Breast epithelium (tissue), 3 donors: Measurements from ENCODE around the gene KCTD2.

Source experiments
- CTCF ChIP-seq, 3 donors: fragments of 450-650 bp; IDR thresholded peaks; one replicate each; pipeline ENCODE4 v1.5.1; 2016 to 2017; ENCODE audit warnings: antibody characterized with exemption in 3 of 3, mild to moderate bottlenecking in 3 of 3, moderate library complexity in 3 of 3
- POLR2A ChIP-seq: fragments of 450-650 bp; IDR thresholded peaks from one replicate; pipeline ENCODE4 v1.6.1; 2016; ENCODE audit warnings: antibody characterized with exemption, mild to moderate bottlenecking, moderate library complexity

DNA sequence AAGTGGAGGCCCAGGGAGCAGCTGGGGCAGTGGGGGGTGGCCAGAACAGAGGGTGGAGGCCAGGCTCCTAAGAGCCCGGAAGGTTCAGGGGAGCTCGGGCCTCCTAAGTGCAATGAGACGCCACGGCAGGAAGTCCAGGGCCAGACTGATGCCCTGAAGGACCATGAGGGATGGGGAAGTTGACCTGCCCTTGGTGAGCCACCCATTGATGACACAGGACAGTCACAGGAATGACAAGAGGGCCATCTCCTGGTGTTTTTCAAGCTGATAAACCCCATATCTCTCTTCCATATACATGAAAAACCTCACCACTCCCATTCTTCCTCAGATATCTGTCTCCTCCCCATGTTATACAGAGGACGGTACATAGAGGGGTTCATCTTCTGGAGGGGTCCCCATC, 40.4 kb upstream of the KCTD2 start:
- no peak for TF ChIP-seq POLR2A
- TF ChIP-seq CTCF (IDR thresholded peaks at IDR 0.05) = no peak
